CD4-positive, alpha-beta T cell treated with Interleukin-1 beta for 1 hour (primary cell): Measurements from ENCODE around the gene PPIF.
A peak's percentile ranks its signal among the peaks of the same experiment; 100 is the strongest.

Source experiments
- DNase-seq, 2 donors: peaks; one replicate each; pipeline ENCODE4 v3.0.0-alpha.2; 2020 to 2022

Gene PPIF

GRCh38 chr10:79390057-79390456 is 42.8 kb downstream of the PPIF start:
- no peak for DNase-seq

GRCh38 chr10:79390551-79391229 is 43.4 kb downstream of the PPIF start:
- DNase-seq: peak in 1 of 2 donors; percentile 13

DNA sequence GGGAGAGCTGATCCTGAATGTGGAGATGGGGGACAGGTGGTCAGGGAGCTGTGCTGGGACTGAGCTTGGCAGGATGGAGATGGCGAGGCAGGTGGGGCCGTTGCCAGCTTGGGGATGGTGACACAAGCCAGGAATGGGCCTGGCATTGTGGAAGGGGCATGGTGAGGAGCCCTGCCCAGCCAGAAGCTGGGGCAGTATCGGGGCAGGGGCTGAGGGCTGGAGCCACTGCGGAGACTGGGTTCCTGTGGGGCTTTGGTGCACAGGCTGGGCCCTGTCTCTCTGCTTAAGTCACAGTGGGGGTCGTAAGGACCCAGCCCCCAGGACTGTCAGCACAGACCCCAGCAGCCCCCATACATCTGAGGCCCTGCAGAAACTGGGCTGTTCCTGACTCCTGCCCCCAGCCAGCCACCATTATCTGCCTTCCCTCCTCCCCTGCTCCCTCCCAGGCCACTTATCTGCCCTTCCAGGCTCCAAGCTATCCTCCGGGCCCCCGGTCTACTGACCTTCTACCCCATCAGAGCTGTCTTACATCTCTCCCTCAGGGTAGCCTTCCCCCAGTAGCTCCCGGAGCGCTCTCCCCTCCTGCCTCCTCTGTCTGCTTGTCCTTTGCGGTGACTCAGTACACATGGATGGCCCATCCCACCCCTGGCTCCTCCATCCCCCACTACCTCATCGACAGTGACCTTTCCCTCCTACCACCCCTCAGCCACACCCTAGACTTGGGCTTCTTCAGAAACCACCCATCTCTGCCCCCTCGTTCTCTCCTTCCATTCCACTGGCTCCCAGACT is 44.2 kb downstream of the PPIF start:
- DNase-seq: no peak

GRCh38 chr10:79392020-79392398 is 44.7 kb downstream of the PPIF start:
- no peak for DNase-seq

GRCh38 chr10:79392506-79393176 is 45.4 kb downstream of the PPIF start:
- DNase-seq: no peak

- no peak for DNase-seq
Measured at GRCh38 chr10:79393221-79393923, 46.1 kb downstream of the PPIF start.

DNA sequence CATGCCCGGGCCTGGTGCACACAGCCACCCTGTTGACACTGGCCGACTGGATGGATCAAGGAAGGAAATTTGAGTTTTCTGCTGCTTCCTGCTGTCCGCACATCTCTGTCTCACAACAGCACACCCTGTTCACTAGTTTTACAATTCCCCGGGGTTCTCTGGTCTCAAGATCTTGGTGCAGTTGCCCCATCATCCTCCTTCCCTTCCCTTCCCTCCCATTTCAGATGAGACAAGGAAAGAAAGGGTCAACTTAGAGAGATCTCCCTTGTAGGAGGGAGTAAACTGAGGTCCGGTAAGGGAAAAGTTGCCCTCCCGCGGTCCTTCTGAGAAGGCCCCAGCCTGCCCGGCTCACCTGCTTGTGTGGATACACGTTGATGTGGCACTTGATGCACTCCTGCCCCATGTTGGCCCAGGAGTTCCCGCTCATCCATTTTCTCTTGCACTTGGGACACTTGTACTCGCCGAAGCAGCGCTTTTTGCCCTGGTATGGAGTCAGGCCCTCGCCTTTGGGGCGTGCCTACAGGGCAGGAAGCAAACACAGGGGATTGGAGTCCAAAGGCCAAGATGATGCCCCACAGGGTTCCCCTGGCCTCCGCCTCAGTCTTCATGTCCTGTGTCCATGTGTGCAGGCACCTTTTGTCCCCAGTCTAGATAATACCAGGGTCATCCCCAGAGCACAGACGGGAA is 46.8 kb downstream of the PPIF start:
- DNase-seq: no peak

GRCh38 chr10:79394664-79395063 is 47.4 kb downstream of the PPIF start:
- DNase-seq: no peak

DNA sequence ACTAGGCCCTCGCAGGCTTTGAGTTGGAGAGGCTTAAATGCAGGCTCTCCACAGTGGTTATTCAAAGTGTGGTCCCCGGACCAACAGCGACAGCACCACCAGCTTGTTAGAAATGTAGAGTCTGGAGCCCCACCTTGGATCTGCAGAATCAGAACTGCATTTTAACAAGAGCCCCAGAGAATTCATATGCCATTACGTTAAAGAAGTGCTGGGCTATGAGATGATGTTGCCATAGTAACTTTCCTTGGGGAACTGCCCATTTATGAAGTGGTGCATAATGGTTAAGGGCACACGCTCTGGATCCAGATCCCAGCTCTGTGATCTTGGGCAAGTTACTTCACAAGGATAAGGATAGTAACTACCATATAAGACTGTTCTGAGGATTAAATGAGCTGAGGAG is 49.3 kb downstream of the PPIF start:
- DNase-seq: no peak

DNA sequence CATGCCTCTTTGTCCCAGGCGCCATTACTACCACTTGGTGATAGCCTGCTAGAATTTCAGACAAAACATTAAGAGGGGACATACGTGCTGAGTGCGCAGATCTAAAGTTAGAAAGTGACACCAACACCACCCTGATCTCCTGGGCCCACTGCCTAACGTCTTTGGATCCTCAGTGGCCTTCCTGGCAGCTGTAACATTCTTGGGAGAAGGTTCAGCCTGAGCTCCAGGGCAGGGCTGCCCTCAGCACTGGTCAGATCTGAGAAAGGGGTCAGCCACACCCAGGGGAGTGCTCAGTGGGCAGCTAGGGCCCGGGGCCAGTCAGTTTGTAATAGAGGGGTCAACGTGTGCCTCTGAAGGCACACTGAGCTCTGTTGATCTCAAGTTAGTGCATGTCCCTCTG is 49.8 kb downstream of the PPIF start:
- no peak for DNase-seq

DNA sequence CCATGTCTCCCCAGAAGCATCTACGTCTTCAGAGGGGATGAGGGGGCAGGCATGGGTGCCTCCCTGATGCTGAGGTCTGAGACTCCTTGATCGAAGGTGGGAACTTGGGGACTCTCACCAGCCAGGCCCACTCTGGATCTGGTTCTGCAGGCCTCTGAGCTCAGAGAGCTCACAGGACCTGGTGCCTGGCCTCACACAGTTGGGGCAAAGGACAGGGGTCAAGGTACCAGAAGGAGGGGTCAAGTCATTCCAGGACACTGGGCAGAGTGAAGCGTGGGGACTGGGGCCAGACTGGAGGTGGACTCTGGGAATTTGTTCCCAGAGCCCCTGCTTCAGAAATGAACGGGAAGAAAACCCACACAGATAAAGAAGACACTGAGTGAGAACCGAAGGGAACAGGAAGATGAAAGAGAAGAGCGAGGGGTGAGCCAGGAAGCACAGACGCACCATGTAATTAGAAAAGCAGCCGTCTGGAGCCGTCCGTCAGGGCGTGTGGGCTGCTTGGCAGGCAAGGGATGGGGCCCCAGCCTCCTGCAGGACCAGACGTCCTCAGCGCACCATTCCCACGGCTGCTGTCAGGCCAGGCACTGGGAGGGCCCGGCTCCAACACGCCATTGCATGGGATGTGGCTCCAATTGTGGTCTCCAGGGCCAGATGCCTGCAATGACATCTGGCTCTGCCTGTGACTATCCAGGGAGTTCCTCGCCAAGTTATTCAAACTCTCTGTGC is 50.5 kb downstream of the PPIF start:
- DNase-seq: no peak

- DNase-seq: no peak
Measured at GRCh38 chr10:79398642-79399041, 51.4 kb downstream of the PPIF start.

- peak in 1 of 2 donors; percentile 5 for DNase-seq
Measured at GRCh38 chr10:79399223-79399831, 52.1 kb downstream of the PPIF start.

DNA sequence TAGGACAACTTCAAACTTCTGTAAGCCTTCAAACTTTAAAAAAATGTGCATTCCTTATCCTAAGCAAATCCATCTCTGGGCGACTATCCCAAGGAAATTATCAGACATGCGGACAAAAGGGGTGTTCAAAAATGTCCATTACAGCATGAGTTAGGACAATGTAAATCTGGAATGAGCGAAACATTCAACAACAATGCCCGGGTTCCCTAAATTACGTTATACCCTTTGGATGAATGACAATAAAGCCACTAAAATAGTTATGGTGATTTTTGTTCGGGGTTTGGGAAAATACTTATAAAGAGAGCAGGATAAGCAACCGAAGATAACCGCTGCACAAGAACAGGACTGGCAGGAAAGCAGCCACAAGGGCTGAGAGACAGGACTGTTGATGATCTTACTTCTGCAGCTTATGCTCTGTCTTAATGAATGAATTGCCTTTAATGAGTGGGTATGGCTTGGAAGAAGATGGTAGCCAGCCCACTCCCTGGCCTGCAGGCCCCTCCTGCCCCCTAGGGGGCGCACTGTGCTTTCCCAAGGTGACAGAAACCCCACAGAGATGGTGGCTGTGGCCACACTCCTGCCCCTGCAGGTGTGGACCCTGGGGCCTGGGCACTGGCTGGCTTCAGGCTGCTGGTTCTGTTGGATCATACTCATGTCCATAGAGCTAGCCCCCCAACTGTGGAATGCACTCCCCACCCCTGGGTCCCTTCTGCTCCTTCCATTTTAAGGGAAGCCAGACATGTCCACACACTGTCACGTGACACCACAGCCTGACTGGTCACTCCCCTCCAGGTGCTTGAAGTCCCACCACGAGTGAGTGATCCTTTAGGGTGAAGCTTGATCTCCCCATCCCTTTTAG is 53.1 kb downstream of the PPIF start:
- peak; percentile 24 to 27 for DNase-seq

DNA sequence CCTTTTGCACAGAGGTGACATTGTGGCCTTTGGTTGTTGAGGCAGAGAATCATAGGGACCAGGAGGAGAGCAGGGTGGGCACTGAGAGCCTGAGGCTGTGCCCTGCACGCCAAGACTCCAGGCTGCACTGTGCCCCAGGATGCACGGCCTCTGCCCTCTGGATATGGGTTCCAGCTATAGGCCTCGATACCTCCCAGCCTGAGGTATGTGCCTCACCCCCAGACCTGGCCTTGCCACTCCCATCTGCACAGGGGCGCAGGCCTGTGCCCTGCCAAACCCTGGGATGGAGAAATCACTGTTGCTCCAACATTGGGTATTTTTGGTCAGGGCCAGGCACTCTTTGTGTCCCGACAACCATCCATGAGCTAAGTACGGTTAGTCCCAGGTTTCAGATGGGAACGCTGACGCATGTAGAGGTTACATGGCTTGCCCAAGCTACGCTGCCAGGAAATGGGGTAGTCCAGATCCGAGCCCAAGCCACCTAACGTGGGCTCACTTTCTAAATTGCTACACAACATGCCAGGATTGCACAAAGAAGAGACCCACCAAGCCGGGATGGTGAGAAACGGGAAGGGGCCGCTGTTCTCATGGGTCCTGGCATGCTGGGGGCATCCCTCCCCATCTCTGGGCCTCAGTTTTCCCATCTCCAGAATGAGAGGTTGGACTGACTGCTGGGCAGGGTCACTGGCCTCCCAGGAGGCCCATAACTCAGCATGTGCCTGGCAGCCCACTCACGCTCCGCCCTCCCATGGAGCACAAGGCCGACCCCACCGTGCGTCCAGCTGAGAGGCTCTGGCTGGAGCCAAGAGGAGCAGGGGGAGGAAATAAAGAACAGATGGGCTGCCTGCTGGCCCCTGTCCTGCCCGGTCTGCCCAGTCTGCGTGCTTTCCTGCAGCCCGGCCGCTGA is 54.0 kb downstream of the PPIF start:
- no peak for DNase-seq

GRCh38 chr10:79402625-79402946 is 55.3 kb downstream of the PPIF start:
- DNase-seq: no peak

GRCh38 chr10:79402951-79403350 is 55.7 kb downstream of the PPIF start:
- no peak for DNase-seq

GRCh38 chr10:79403441-79404230 is 56.4 kb downstream of the PPIF start:
- no peak for DNase-seq

DNA sequence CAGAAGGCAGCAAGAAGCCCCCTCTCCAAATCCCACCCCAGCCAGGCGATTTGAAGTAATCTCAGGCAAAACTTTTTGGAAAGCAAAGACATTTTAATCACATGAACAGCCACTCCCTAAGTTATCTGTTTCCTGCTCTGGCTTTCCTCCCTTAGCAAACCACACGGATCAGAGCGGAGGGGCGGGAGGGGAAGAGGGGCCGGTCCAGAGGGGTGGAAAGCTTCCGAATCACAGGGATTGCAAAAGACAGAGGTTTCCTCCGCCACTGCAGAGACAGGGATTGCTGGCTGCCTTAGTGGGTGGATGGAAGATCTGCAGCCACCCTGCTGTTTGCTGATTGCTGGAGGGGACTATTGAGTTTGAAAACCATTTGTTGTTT is 57.0 kb downstream of the PPIF start:
- no peak for DNase-seq
